Gastrocnemius medialis (tissue), 4 donors: ENCODE data around the gene DKKL1. TPM values are rescaled to one million over a fixed set of nuclear protein-coding genes. Genes with fewer than 3 reads are reported as not detected.
"Not testable (repeated sequence)": the region's sequence is repeated elsewhere in the genome, so short reads cannot be mapped to it uniquely, and the experiment has no call there.

Source experiments
- ATAC-seq, 2 donors: fragments of 150-250 bp; one replicate each; pipeline ENCODE4 v1.9.1; 2016
- DNase-seq, 2 donors: peaks; one replicate each; pipeline ENCODE4 v3.0.0-alpha.2; 2019
- H3K27ac ChIP-seq, 4 donors: fragments of 200-600 bp; sonication (generic); 1 replicate in 1 of 4; 2 replicates in 3 of 4; pipeline ENCODE4 v1.5.1; 2016 to 2018; ENCODE audit warnings: mild to moderate bottlenecking in 2 of 4, moderate library complexity in 1 of 4
- H3K27me3 ChIP-seq, 3 donors: fragments of 200-600 bp; sonication (generic) in 2 of 3; 1 replicate in 1 of 3; 2 replicates in 2 of 3; pipeline versions ENCODE4 v1.5.1 to v1.6.0; 2016 to 2019; ENCODE audit warnings: mild to moderate bottlenecking in 1 of 3, moderate library complexity in 1 of 3
- H3K36me3 ChIP-seq, 2 donors: fragments of 200-600 bp; sonication (generic) in 1 of 2; one replicate each; pipeline ENCODE4 v1.5.1; 2017 to 2018
- H3K4me1 ChIP-seq, 2 donors: fragments of 200-600 bp; sonication (generic) in 1 of 2; one replicate each; pipeline ENCODE4 v1.5.1; 2016 to 2017; ENCODE audit warnings: mild to moderate bottlenecking in 2 of 2
- H3K4me3 ChIP-seq, 4 donors: fragments of 200-600 bp; sonication (generic) in 3 of 4; 1 replicate in 1 of 4; 2 replicates in 3 of 4; pipeline ENCODE4 v1.5.1; 2016 to 2019; ENCODE audit warnings: mild to moderate bottlenecking in 2 of 4
- H3K9me3 ChIP-seq, 3 donors: fragments of 200-600 bp; sonication (generic) in 2 of 3; 1 replicate in 1 of 3; 2 replicates in 2 of 3; pipeline ENCODE4 v1.5.1; 2016 to 2019
- CTCF ChIP-seq, 5 experiments: fragments of 450-650 bp in 3 of 5; fragments of 200-600 bp in 2 of 5; sonication (generic) in 2 of 5; IDR thresholded peaks in 4 of 5; conservative IDR thresholded peaks in 1 of 5; 1 replicate in 4 of 5; 2 replicates in 1 of 5; pipeline ENCODE4 v1.5.1; 2016 to 2019; ENCODE audit warnings: antibody characterized with exemption in 5 of 5, mild to moderate bottlenecking in 3 of 5, moderate library complexity in 3 of 5
- POLR2A ChIP-seq, 2 donors: fragments of 450-650 bp; IDR thresholded peaks; one replicate each; pipeline ENCODE4 v1.6.1; 2017; ENCODE audit warnings: antibody characterized with exemption in 2 of 2, mild to moderate bottlenecking in 2 of 2, moderate library complexity in 2 of 2
- in situ Hi-C, 4 donors: fragments of 200-750 bp; cut with MboI; loops; one replicate each; pipeline versions ENCODE4 v1.15.0 to v1.8.0; 2017; ENCODE audit warnings: low sequenced_read_pairs in 4 of 4
- intact Hi-C: fragments of 100-400 bp; cut with DNase I; formaldehyde crosslinking; loops from one replicate; pipeline ENCODE4 v1.15.1; 2023; ENCODE audit warnings: low total_unique reads
- total RNA-seq, 4 donors: library from RNA; depleted of rRNA; stranded (reverse); fragments of >200 nt; gene quantifications; one replicate each; pipeline versions ENCODE4 v1.1.0 to v1.2.3, GENCODE V29; 2016

DKKL1 gene
- total RNA-seq, 4 donors from 2014 or later: not detected

- no peak overlapping the region for H3K4me3 ChIP-seq
- intact Hi-C loops (no loop called here), in situ Hi-C loops (no loop called here)
Observed at GRCh38 chr19:49331616-49332055, 32.0 kb upstream of the DKKL1 start.

GRCh38 chr19:49332691-49333417, 30.8 kb upstream of the DKKL1 start:
- DNase-seq, H3K4me1 ChIP-seq: not testable (repeated sequence)

More at GRCh38 chr19:49331616-49332055, 32.0 kb upstream of the DKKL1 start:
- Histone ChIP-seq H3K27me3 (no peaks in the 10 kb centered on the region), H3K4me1 (no peaks in the 10 kb centered on the region), H3K9me3 (no peaks in the 10 kb centered on the region), H3K27ac (no peak overlapping the region), H3K36me3 (no peaks in the 10 kb centered on the region)
- DNase-seq (no peak), ATAC-seq (peak; percentile 79 to 82)
- TF ChIP-seq POLR2A (IDR thresholded peaks at IDR 0.05) (no peak), CTCF (IDR thresholded peaks at IDR 0.05 in 4 of 5, conservative IDR thresholded peaks at IDR 0.05 in 1 of 5) (no peak)

GRCh38 chr19:49333418-49333805, 30.3 kb upstream of the DKKL1 start:
- Histone ChIP-seq H3K4me1 (no peaks in the 10 kb centered on the region), H3K4me3 (no peak overlapping the region), H3K27me3 (peaks cover 0 to 6% (median 0%) of the 10 kb centered on the region in 3 donors), H3K27ac (no peak overlapping the region), H3K9me3 (no peaks in the 10 kb centered on the region), H3K36me3 (no peaks in the 10 kb centered on the region)
- no peak for DNase-seq
- in situ Hi-C loops (no loop called here), intact Hi-C loops (no loop called here)
- ATAC-seq: no peak
- TF ChIP-seq POLR2A (IDR thresholded peaks at IDR 0.05) (no peak), CTCF (IDR thresholded peaks at IDR 0.05 in 4 of 5, conservative IDR thresholded peaks at IDR 0.05 in 1 of 5) (no peak)

More at GRCh38 chr19:49332691-49333417, 30.8 kb upstream of the DKKL1 start:
- H3K4me3 ChIP-seq, intact Hi-C loops, ATAC-seq, H3K9me3 ChIP-seq, H3K27ac ChIP-seq, in situ Hi-C loops, H3K27me3 ChIP-seq, H3K36me3 ChIP-seq: not testable (repeated sequence)

- H3K4me1 ChIP-seq: peaks cover 0 to 3% of the 10 kb centered on the region in 2 donors
Observed at GRCh38 chr19:49333811-49334288, 29.8 kb upstream of the DKKL1 start.

More at GRCh38 chr19:49333811-49334288, 29.8 kb upstream of the DKKL1 start:
- H3K27ac ChIP-seq: no peak overlapping the region
- no peaks in the 10 kb centered on the region for H3K36me3 ChIP-seq
- no peak for DNase-seq
- H3K27me3 ChIP-seq: peaks cover 0 to 7% (median 3%) of the 10 kb centered on the region in 3 donors
- no peak for TF ChIP-seq CTCF (IDR thresholded peaks at IDR 0.05 in 4 of 5, conservative IDR thresholded peaks at IDR 0.05 in 1 of 5)
- no peak overlapping the region for H3K4me3 ChIP-seq
- no peaks in the 10 kb centered on the region for H3K9me3 ChIP-seq
- intact Hi-C loops: no loop called here
- in situ Hi-C loops: no loop called here
- ATAC-seq: no peak
